Tibial nerve (tissue), 4 donors: ENCODE data around the gene KIFC1. TPM values are rescaled to one million over a fixed set of nuclear protein-coding genes. Genes with fewer than 3 reads are reported as not detected.
A peak's percentile ranks its signal among the peaks of the same experiment; 100 is the strongest.
"Not testable (repeated sequence)": the region's sequence is repeated elsewhere in the genome, so short reads cannot be mapped to it uniquely, and the experiment has no call there.

ENCODE experiments used
- DNase-seq, 2 donors: peaks; one replicate each; pipeline ENCODE4 v3.0.0-alpha.2; 2019; ENCODE audit warnings: low spot score in 2 of 2
- H3K27ac ChIP-seq, 4 donors: fragments of 200-600 bp; sonication (generic) in 3 of 4; one replicate each; pipeline ENCODE4 v1.5.1; 2017 to 2019; ENCODE audit warnings: mild to moderate bottlenecking in 1 of 4
- H3K27me3 ChIP-seq, 2 donors: fragments of 200-600 bp; sonication (generic) in 1 of 2; one replicate each; pipeline versions ENCODE4 v1.5.1 to v1.6.0; 2017 to 2019
- H3K36me3 ChIP-seq, 3 donors: fragments of 200-600 bp; sonication (generic); one replicate each; pipeline ENCODE4 v1.5.1; 2018 to 2019
- H3K4me1 ChIP-seq, 4 donors: fragments of 200-600 bp; sonication (generic) in 3 of 4; one replicate each; pipeline ENCODE4 v1.5.1; 2017 to 2019
- H3K4me3 ChIP-seq, 4 donors: fragments of 200-600 bp; sonication (generic) in 3 of 4; one replicate each; pipeline ENCODE4 v1.5.1; 2017 to 2019; ENCODE audit warnings: mild to moderate bottlenecking in 1 of 4, moderate library complexity in 1 of 4
- H3K9me3 ChIP-seq, 4 donors: fragments of 200-600 bp; sonication (generic) in 3 of 4; one replicate each; pipeline ENCODE4 v1.5.1; 2017 to 2019
- EP300 ChIP-seq, 2 donors: sonication (generic); formaldehyde crosslinking; IDR thresholded peaks; one replicate each; pipeline ENCODE4 v1.6.1; 2017; ENCODE audit warnings: antibody characterized with exemption in 2 of 2, mild to moderate bottlenecking in 1 of 2
- POLR2A ChIP-seq, 2 donors: fragments of 450-650 bp; IDR thresholded peaks; one replicate each; pipeline ENCODE4 v1.6.1; 2017; ENCODE audit warnings: antibody characterized with exemption in 2 of 2, mild to moderate bottlenecking in 2 of 2, moderate library complexity in 2 of 2
- WGBS, 2 donors: methylation state at CpG; one replicate each; pipeline ENCODE4 v1.1.5; 2018; 5-methylcytosine and 5-hydroxymethylcytosine counted together
- total RNA-seq, 4 donors: library from RNA; depleted of rRNA; stranded (reverse); fragments of >200 nt; gene quantifications; one replicate each; pipeline ENCODE4 v1.1.0, GENCODE V29; 2016
- TF ChIP-seq, protein P1 (sequence below), 5 experiments: fragments of 200-600 bp in 3 of 5; fragments of 450-650 bp in 2 of 5; sonication (generic) in 3 of 5; IDR thresholded peaks; one replicate each; pipeline ENCODE4 v1.5.1; 2016 to 2019; ENCODE audit warnings: antibody characterized with exemption in 5 of 5, mild to moderate bottlenecking in 3 of 5, moderate library complexity in 2 of 5

The KIFC1 gene
- total RNA-seq, 4 donors from 2014 or later = 0.42 to 3.6 (median 2.1) TPM

DNA sequence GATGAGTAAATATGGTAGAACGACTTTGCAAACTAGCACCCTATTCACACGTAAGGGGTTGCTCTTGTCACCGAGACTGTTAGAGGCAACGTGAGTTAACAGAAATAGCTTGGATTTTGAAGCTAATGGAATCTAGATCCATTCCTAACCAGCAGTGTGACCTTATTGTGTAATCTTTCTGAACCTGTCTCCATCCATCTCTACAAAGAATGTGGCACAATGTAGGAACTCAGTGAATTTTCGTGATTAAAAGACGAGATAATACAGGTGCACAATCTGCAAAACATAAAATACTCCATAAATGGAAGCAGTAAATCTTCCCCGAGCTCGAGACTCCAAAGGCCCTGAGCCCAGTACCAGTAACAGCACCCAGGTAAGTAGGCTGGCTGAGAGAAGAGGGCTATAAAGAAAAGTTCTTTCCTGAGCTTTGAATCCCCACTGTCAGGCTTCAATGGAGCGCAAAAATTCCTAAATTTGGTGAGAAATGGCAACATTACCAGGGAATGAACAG is 801 bp upstream of the KIFC1 start:
- WGBS, 2 donors = 81 to 87% methylated on average over 9 of the region's 9 CpGs
- Histone ChIP-seq H3K4me1 (peaks cover 0 to 13% (median 9%) of the 10 kb centered on the region in 4 donors), H3K36me3 (no peaks in the 10 kb centered on the region), H3K27me3 (no peaks in the 10 kb centered on the region), H3K4me3 (peak overlapping the region in 2 of 4 donors; percentile 20 to 66), H3K9me3 (no peaks in the 10 kb centered on the region), H3K27ac (peak overlapping the region; percentile 86 to 97 (median 91))
- DNase-seq = no peak
- TF ChIP-seq POLR2A (IDR thresholded peaks at IDR 0.05) = no peak
- TF ChIP-seq, protein P1, sequence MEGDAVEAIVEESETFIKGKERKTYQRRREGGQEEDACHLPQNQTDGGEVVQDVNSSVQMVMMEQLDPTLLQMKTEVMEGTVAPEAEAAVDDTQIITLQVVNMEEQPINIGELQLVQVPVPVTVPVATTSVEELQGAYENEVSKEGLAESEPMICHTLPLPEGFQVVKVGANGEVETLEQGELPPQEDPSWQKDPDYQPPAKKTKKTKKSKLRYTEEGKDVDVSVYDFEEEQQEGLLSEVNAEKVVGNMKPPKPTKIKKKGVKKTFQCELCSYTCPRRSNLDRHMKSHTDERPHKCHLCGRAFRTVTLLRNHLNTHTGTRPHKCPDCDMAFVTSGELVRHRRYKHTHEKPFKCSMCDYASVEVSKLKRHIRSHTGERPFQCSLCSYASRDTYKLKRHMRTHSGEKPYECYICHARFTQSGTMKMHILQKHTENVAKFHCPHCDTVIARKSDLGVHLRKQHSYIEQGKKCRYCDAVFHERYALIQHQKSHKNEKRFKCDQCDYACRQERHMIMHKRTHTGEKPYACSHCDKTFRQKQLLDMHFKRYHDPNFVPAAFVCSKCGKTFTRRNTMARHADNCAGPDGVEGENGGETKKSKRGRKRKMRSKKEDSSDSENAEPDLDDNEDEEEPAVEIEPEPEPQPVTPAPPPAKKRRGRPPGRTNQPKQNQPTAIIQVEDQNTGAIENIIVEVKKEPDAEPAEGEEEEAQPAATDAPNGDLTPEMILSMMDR (IDR thresholded peaks at IDR 0.05) = no peak
- TF ChIP-seq EP300 (IDR thresholded peaks at IDR 0.05) = no peak

- H3K4me1 ChIP-seq = peaks cover 0 to 13% (median 9%) of the 10 kb centered on the region in 4 donors
- no peaks in the 10 kb centered on the region for H3K27me3 ChIP-seq
- H3K9me3 ChIP-seq = no peaks in the 10 kb centered on the region
- H3K27ac ChIP-seq = peak overlapping the region in 3 of 4 donors; percentile 86 to 88 (median 86)
- no peaks in the 10 kb centered on the region for H3K36me3 ChIP-seq
- peak overlapping the region; percentile 34 to 66 (median 53) for H3K4me3 ChIP-seq
- TF ChIP-seq EP300 (IDR thresholded peaks at IDR 0.05) = no peak
- no peak for TF ChIP-seq POLR2A (IDR thresholded peaks at IDR 0.05)
- TF ChIP-seq, protein P1 (IDR thresholded peaks at IDR 0.05) = no peak
- DNase-seq = no peak
- 0 to 1% methylated on average over 7 to 31 of the region's 31 CpGs for WGBS, 2 donors
Observed at GRCh38 chr6:33391922-33392594, 435 bp downstream of the KIFC1 start.

GRCh38 chr6:33392595-33392948 is 949 bp downstream of the KIFC1 start:
- DNase-seq = no peak
- TF ChIP-seq EP300 (IDR thresholded peaks at IDR 0.05) (no peak), POLR2A (IDR thresholded peaks at IDR 0.05) (no peak)
- TF ChIP-seq, protein P1 (IDR thresholded peaks at IDR 0.05) = no peak
- Histone ChIP-seq H3K27me3 (no peaks in the 10 kb centered on the region), H3K36me3 (no peaks in the 10 kb centered on the region), H3K4me3 (no peak overlapping the region), H3K27ac (no peak overlapping the region), H3K4me1 (peaks cover 0 to 13% (median 9%) of the 10 kb centered on the region in 4 donors), H3K9me3 (no peaks in the 10 kb centered on the region)
- 34 to 43% methylated on average over 5 of the region's 5 CpGs for WGBS, 2 donors

- Histone ChIP-seq H3K36me3 (no peaks in the 10 kb centered on the region), H3K9me3 (no peaks in the 10 kb centered on the region), H3K27ac (no peak overlapping the region), H3K4me1 (peaks cover 0 to 13% (median 9%) of the 10 kb centered on the region in 4 donors), H3K4me3 (no peak overlapping the region), H3K27me3 (no peaks in the 10 kb centered on the region)
- no peak for TF ChIP-seq EP300 (IDR thresholded peaks at IDR 0.05)
- TF ChIP-seq POLR2A (IDR thresholded peaks at IDR 0.05) = no peak
- TF ChIP-seq, protein P1 (IDR thresholded peaks at IDR 0.05) = no peak
- no peak for DNase-seq
- 48% methylated on average over 3 of the region's 3 CpGs for WGBS, 2 donors
Observed at GRCh38 chr6:33392979-33393378, 1.4 kb downstream of the KIFC1 start.

- H3K4me1 ChIP-seq = no peaks in the 10 kb centered on the region
- H3K9me3 ChIP-seq = no peaks in the 10 kb centered on the region
- H3K36me3 ChIP-seq = no peaks in the 10 kb centered on the region
- no peak overlapping the region for H3K4me3 ChIP-seq
- 86 to 95% methylated on average over 1 of the region's 1 CpG for WGBS, 2 donors
- DNase-seq = no peak
- TF ChIP-seq POLR2A (IDR thresholded peaks at IDR 0.05) = no peak
- no peak for TF ChIP-seq EP300 (IDR thresholded peaks at IDR 0.05)
- TF ChIP-seq, protein P1 (IDR thresholded peaks at IDR 0.05) = no peak
- no peak overlapping the region for H3K27ac ChIP-seq
- H3K27me3 ChIP-seq = no peaks in the 10 kb centered on the region
Observed at GRCh38 chr6:33397541-33397940, 5.9 kb downstream of the KIFC1 start.

DNA sequence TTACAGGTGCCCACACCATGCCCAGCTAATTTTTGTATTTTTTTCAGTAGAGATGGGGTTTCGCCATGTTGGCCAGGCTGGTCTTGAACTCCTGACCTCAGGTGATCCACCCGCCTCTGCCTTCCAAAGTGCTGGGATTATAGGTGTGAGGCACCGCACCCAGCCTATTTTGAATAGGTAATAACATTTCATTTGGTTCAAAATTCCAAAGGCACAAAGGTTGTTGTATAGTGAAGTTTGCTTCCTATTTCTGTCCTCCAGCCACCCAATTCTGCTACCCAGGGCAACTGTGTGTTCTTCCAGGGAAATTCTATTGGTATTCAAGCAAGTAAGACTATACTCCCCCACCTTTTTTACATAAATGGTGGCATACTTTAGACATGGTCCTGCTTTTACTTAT is 7.0 kb downstream of the KIFC1 start:
- H3K4me1 ChIP-seq, H3K27ac ChIP-seq, DNase-seq, H3K9me3 ChIP-seq, H3K4me3 ChIP-seq, H3K36me3 ChIP-seq, H3K27me3 ChIP-seq: not testable (repeated sequence)
- WGBS, 2 donors = 96% methylated on average over 3 of the region's 3 CpGs

- H3K36me3 ChIP-seq, H3K27me3 ChIP-seq, H3K4me1 ChIP-seq, H3K27ac ChIP-seq, DNase-seq, H3K9me3 ChIP-seq, H3K4me3 ChIP-seq: not testable (repeated sequence)
- WGBS, 2 donors = 87 to 92% methylated on average over 6 of the region's 6 CpGs
Observed at GRCh38 chr6:33399881-33400280, 8.3 kb downstream of the KIFC1 start.
